Measurements from ENCODE around the gene CLASP1. TPM values are rescaled to one million over a fixed set of nuclear protein-coding genes. Genes with fewer than 3 reads are reported as not detected.

CLASP1 gene
- total and polyA plus RNA-seq, 2 of the 8 experiments (the other 6 are each of a cell fraction or from before 2014, with no cell fraction given): 7.3 to 53.9 TPM

- no peak overlapping the region for H2AK5ac ChIP-seq (ENCODE audit: low read depth, low read length)
- H2BK5ac ChIP-seq (ENCODE audit: low read depth, low read length): no peak overlapping the region
- no peaks in the 10 kb centered on the region; the same call in 1 of the 2 replicates for H3K79me1 ChIP-seq (ENCODE audit: low read depth, low read length)
- no peak overlapping the region for H4K8ac ChIP-seq (ENCODE audit: extremely low read depth, insufficient read depth, low read length)
- H3K23ac ChIP-seq (ENCODE audit: insufficient read length): no peak overlapping the region
- no peak overlapping the region for H3K9ac ChIP-seq (replicated peaks in 1 of 4; ENCODE audit: extremely low read depth in 1 of 4, low read depth in 3 of 4, low read length in 3 of 4)
- H2BK120ac ChIP-seq (replicated peaks; ENCODE audit: low read depth, low read length): no peak overlapping the region
- peaks cover 0 to 5% of the 10 kb centered on the region in 2 experiments for H4K20me1 ChIP-seq (replicated peaks in 1 of 2; ENCODE audit: control insufficient read depth in 1 of 2, insufficient read depth in 2 of 2, low read length in 2 of 2)
- no peaks in the 10 kb centered on the region for H3K23me2 ChIP-seq (ENCODE audit: low read depth, low read length)
- H2BK20ac ChIP-seq (ENCODE audit: low read length): no peak overlapping the region
- H3K4me3 ChIP-seq (ENCODE audit: extremely low read depth in 1 of 4, insufficient read depth in 2 of 4, low read depth in 3 of 4, low read length in 4 of 4): no peak overlapping the region
- POLR2A ChIA-PET (ENCODE audit: partially characterized antibody): interaction anchor here (2.0 to 2.1 kb wide), 2 partner anchors 8 to 10 kb away, joined by 7 to 10 read pairs; partner anchors contain the start of gene RNU4ATAC
- H2AFZ ChIP-seq (ENCODE audit: low read length): no peak overlapping the region
- FAIRE-seq (no peak), DNase-seq (ENCODE audit: low read depth in 1 of 2, low spot score in 2 of 2) (no peak)
- no peak overlapping the region for H3K18ac ChIP-seq (ENCODE audit: extremely low read depth, low read length)
- WGBS, 2 experiments (ENCODE audit: extremely low coverage in 1 of 2, insufficient coverage in 1 of 2, insufficient read length in 1 of 2, insufficient replicate concordance in 2 of 2, low coverage in 1 of 2, low lambda C conversion rate in 2 of 2, missing lambda C conversion rate in 1 of 2): 89% methylated on average over 10 of the region's 10 CpGs; no CpG with 5 or more reads in 1 of the 2 experiments
- H3K36me3 ChIP-seq (ENCODE audit: control insufficient read depth in 2 of 4, insufficient read depth in 4 of 4, low read length in 3 of 4): peaks cover 0 to 10% (median 4%) of the 10 kb centered on the region in 4 experiments; a peak in 3 of 8 replicates
- no peak overlapping the region for H4K5ac ChIP-seq (ENCODE audit: insufficient read length, low read depth, low read length)
- no peak overlapping the region for H3K14ac ChIP-seq (ENCODE audit: insufficient read length)
- CTCF ChIA-PET (ENCODE audit: partially characterized antibody): interaction anchor here (0.6 to 1.0 kb wide), 3 partner anchors 10 to 72 kb away, joined by 3 to 4 read pairs (median 3); no protein-coding TSS in a partner anchor
- H3K4ac ChIP-seq (replicated peaks; ENCODE audit: insufficient read length, low read depth, low read length): no peak overlapping the region
- H3K56ac ChIP-seq (replicated peaks; ENCODE audit: insufficient read length, low read depth, low read length): no peak overlapping the region
- H3K27ac ChIP-seq (ENCODE audit: low read depth, low read length): no peak overlapping the region
- no peaks in the 10 kb centered on the region for H3K27me3 ChIP-seq (replicated peaks in 1 of 4; ENCODE audit: control insufficient read depth in 3 of 4, extremely low read depth in 1 of 4, insufficient read depth in 3 of 4, low read length in 3 of 4)
- no peak overlapping the region for H3K4me2 ChIP-seq (ENCODE audit: insufficient read depth in 1 of 2, low read depth in 2 of 2, low read length in 2 of 2)
- H3K9me3 ChIP-seq (ENCODE audit: insufficient read depth in 2 of 2, low read depth in 1 of 2, low read length in 1 of 2): no peaks in the 10 kb centered on the region
- no peak overlapping the region for H4K91ac ChIP-seq (replicated peaks; ENCODE audit: insufficient read length, low read length)
- H2BK15ac ChIP-seq (ENCODE audit: low read length): no peak overlapping the region
- H3K4me1 ChIP-seq (replicated peaks in 1 of 4; ENCODE audit: control insufficient read depth in 3 of 4, insufficient read depth in 4 of 4, low read length in 3 of 4): no peaks in the 10 kb centered on the region
- 0 out of 4 replicates have a peak, but pooled peaks cover 0 to 3% of the 10 kb centered on the region in 2 experiments for H3K79me2 ChIP-seq (ENCODE audit: control insufficient read depth in 1 of 2, insufficient read depth in 2 of 2, low read length in 2 of 2)
- no peak overlapping the region for H2BK12ac ChIP-seq (ENCODE audit: low read depth, low read length)
- no peak for TF ChIP-seq CTCF (IDR thresholded peaks at IDR 0.05; ENCODE audit: control extremely low read depth in 1 of 3, insufficient read depth in 1 of 3, low read depth in 1 of 3, low read length in 3 of 3)
- TF ChIP-seq YY1 (IDR thresholded peaks at IDR 0.05; ENCODE audit: low read depth, low read length): no peak
- no peak for TF ChIP-seq TAF1 (IDR thresholded peaks at IDR 0.05; ENCODE audit: low read depth, low read length)
- TF ChIP-seq GTF2F1 (IDR thresholded peaks at IDR 0.05; ENCODE audit: borderline replicate concordance, low read depth, low read length): no peak
- TF ChIP-seq SAP30 (IDR thresholded peaks at IDR 0.05; ENCODE audit: insufficient read depth, insufficient replicate concordance, low read length): no peak
- TF ChIP-seq CEBPB (IDR thresholded peaks at IDR 0.05; ENCODE audit: low read depth, low read length): no peak
- no peak for TF ChIP-seq BCL11A (IDR thresholded peaks at IDR 0.05; ENCODE audit: low read depth in 2 of 2, low read length in 2 of 2)
- TF ChIP-seq ZNF274 (IDR thresholded peaks at IDR 0.05; ENCODE audit: borderline replicate concordance, extremely low read depth, low read length): no peak
- no peak for TF ChIP-seq JUN (IDR thresholded peaks at IDR 0.05; ENCODE audit: low read depth, low read length)
- no peak for TF ChIP-seq SP1 (IDR thresholded peaks at IDR 0.05; ENCODE audit: low read depth, low read length)
- TF ChIP-seq, protein P1, sequence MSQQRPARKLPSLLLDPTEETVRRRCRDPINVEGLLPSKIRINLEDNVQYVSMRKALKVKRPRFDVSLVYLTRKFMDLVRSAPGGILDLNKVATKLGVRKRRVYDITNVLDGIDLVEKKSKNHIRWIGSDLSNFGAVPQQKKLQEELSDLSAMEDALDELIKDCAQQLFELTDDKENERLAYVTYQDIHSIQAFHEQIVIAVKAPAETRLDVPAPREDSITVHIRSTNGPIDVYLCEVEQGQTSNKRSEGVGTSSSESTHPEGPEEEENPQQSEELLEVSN (IDR thresholded peaks at IDR 0.05): no peak
Observed at GRCh38 chr2:121521359-121521758, 127.9 kb downstream of the CLASP1 start.

Data from H1 (cell line).